ENCODE measurements around the gene SLCO1B1.
"Not testable (repeated sequence)": the region's sequence is repeated elsewhere in the genome, so short reads cannot be mapped to it uniquely, and the experiment has no call there.

The SLCO1B1 gene, protein sequence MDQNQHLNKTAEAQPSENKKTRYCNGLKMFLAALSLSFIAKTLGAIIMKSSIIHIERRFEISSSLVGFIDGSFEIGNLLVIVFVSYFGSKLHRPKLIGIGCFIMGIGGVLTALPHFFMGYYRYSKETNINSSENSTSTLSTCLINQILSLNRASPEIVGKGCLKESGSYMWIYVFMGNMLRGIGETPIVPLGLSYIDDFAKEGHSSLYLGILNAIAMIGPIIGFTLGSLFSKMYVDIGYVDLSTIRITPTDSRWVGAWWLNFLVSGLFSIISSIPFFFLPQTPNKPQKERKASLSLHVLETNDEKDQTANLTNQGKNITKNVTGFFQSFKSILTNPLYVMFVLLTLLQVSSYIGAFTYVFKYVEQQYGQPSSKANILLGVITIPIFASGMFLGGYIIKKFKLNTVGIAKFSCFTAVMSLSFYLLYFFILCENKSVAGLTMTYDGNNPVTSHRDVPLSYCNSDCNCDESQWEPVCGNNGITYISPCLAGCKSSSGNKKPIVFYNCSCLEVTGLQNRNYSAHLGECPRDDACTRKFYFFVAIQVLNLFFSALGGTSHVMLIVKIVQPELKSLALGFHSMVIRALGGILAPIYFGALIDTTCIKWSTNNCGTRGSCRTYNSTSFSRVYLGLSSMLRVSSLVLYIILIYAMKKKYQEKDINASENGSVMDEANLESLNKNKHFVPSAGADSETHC

DNA sequence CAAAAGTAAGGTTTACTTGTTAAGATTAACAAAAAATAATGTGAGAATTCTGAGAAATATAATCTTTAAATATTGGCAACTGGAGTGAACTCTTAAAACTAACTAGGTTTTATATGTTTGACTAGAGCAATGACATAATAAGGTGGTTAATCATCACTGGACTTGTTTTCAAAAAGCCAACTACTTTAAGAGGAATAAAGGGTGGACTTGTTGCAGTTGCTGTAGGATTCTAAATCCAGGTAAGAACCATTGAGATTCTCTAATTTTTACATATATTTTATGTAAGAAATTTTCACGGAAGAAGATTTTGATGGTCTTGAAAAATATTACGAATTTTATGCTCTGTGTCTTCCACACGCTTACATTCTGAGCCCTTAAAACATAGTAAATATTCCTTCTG is at the start of gene SLCO1B1:
TSS of gene SLCO1B1 (plus strand) at position 197 of the 400 bp plus-strand sequence. CDS start 10,381 bp downstream, outside the sequence.
- H3K9ac ChIP-seq (ENCODE audit: low read depth in 1 of 2, low read length in 2 of 2) = no peak within 1 kb of the TSS

DNA sequence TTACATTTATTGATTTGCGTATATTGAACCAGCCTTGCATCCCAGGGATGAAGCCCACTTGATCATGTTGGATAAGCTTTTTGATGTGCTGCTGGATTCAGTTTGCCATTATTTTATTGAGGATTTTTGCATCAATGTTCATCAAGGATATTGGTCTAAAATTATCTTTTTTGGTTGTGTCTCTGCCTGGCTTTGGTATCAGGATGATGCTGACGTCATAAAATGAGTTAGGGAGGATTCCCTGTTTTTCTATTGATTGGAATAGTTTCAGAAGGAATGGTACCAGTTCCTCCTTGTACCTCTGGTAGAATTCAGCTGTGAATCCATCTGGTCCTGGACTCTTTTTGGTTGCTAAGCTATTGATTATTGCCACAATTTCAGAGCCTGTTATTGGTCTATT is 46.2 kb upstream of the SLCO1B1 start:
- not testable (repeated sequence) for H3K9me3 ChIP-seq (ENCODE audit: control insufficient read depth in 1 of 2, low read length in 2 of 2); H3K27ac ChIP-seq (ENCODE audit: low read depth, low read length); H3K27me3 ChIP-seq (ENCODE audit: control insufficient read depth in 1 of 2, insufficient read depth in 2 of 2, low read length in 2 of 2); H3K4me1 ChIP-seq (ENCODE audit: control insufficient read depth in 1 of 2, insufficient read depth in 2 of 2, low read length in 2 of 2); H3K36me3 ChIP-seq (ENCODE audit: control insufficient read depth in 1 of 2, insufficient read depth in 2 of 2, low read length in 2 of 2); H3K4me3 ChIP-seq (ENCODE audit: low read depth in 1 of 2, low read length in 2 of 2); H3K9ac ChIP-seq (ENCODE audit: low read depth in 1 of 2, low read length in 2 of 2)

More for the DNA sequence above, at the start of gene SLCO1B1:
- Histone ChIP-seq H3K27me3 (ENCODE audit: control insufficient read depth in 1 of 2, insufficient read depth in 2 of 2, low read length in 2 of 2) (no peaks in the 10 kb centered on the region), H3K4me1 (ENCODE audit: control insufficient read depth in 1 of 2, insufficient read depth in 2 of 2, low read length in 2 of 2) (no peaks in the 10 kb centered on the region), H3K4me3 (ENCODE audit: low read depth in 1 of 2, low read length in 2 of 2) (no peak within 1 kb of the TSS), H3K9me3 (ENCODE audit: control insufficient read depth in 1 of 2, low read length in 2 of 2) (no peaks in the 10 kb centered on the region), H3K27ac (ENCODE audit: low read depth, low read length) (no peak within 1 kb of the TSS), H3K36me3 (ENCODE audit: control insufficient read depth in 1 of 2, insufficient read depth in 2 of 2, low read length in 2 of 2) (no peaks in the 10 kb centered on the region)

DNA sequence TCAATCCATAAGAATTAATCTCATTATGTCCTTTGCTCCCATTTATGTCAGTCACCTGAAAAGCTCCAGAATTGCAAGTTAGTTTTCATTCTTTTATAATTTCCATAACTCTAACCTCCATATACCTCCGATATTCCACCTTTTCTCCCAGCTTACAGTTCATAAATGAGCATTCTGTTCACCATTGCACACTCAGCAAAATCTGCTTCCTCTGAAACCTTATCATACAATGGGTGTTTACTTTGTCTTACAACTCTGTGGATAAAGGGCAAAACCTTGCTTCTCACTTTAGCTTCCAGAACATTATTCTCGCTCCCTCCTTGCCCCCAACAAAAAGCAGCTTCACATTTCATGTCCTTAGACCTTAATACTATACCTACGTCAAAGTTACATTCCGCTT is 19.3 kb upstream of the SLCO1B1 start:
- H3K9me3 ChIP-seq (ENCODE audit: control insufficient read depth in 1 of 2, low read length in 2 of 2) = no peaks in the 10 kb centered on the region
- no peaks in the 10 kb centered on the region for H3K4me1 ChIP-seq (ENCODE audit: control insufficient read depth in 1 of 2, insufficient read depth in 2 of 2, low read length in 2 of 2)
- H3K27ac ChIP-seq (ENCODE audit: low read depth, low read length) = no peak overlapping the region
- H3K36me3 ChIP-seq (ENCODE audit: control insufficient read depth in 1 of 2, insufficient read depth in 2 of 2, low read length in 2 of 2) = no peaks in the 10 kb centered on the region
- H3K9ac ChIP-seq (ENCODE audit: low read depth in 1 of 2, low read length in 2 of 2) = no peak overlapping the region
- no peak overlapping the region for H3K4me3 ChIP-seq (ENCODE audit: low read depth in 1 of 2, low read length in 2 of 2)
- no peaks in the 10 kb centered on the region for H3K27me3 ChIP-seq (ENCODE audit: control insufficient read depth in 1 of 2, insufficient read depth in 2 of 2, low read length in 2 of 2)

DNA sequence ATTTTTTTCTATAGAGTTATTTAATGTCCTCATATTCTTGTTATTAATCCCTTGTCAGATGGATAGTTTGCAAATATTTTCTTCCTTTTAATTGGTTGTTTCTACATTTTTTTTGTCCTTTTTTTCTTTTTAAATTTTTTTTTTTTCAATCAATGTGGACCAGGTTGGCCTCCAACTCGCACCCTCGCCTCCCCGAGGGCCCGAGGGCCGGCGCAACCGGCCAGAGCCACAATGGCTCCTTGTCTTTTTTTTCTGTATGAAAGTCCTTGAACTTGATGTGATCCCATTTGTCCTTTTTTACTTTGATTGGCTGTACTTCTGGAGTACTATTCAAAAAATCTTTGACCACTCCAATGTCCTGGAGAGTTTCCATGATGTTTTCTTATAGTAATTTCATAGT is 17.7 kb upstream of the SLCO1B1 start:
- Histone ChIP-seq H3K9me3 (ENCODE audit: control insufficient read depth in 1 of 2, low read length in 2 of 2) (no peaks in the 10 kb centered on the region), H3K4me3 (ENCODE audit: low read depth in 1 of 2, low read length in 2 of 2) (no peak overlapping the region), H3K36me3 (ENCODE audit: control insufficient read depth in 1 of 2, insufficient read depth in 2 of 2, low read length in 2 of 2) (no peaks in the 10 kb centered on the region), H3K9ac (ENCODE audit: low read depth in 1 of 2, low read length in 2 of 2) (no peak overlapping the region), H3K27ac (ENCODE audit: low read depth, low read length) (no peak overlapping the region), H3K4me1 (ENCODE audit: control insufficient read depth in 1 of 2, insufficient read depth in 2 of 2, low read length in 2 of 2) (no peaks in the 10 kb centered on the region), H3K27me3 (ENCODE audit: control insufficient read depth in 1 of 2, insufficient read depth in 2 of 2, low read length in 2 of 2) (no peaks in the 10 kb centered on the region)

DNA sequence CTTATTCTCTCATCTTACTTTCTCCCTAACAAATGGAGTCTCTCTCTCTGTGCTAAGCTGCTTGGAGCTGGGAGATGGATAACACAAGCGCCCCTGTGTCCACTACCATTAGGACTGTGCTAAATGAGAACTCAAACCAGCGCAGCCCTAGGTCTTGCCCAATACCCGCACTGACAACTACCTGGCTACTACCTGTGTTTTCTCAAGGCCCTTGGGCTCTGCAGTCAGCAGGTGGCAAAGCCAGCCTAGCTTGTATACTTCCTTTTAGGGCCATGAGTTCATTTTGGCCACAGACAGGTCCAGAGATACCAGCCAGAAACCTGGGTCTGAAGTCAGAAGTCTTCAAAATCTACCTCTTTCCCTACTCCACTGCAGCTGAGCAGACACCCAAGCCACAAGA is 13.0 kb upstream of the SLCO1B1 start:
- H3K27me3 ChIP-seq (ENCODE audit: control insufficient read depth in 1 of 2, insufficient read depth in 2 of 2, low read length in 2 of 2) = no peaks in the 10 kb centered on the region
- no peak overlapping the region for H3K27ac ChIP-seq (ENCODE audit: low read depth, low read length)
- no peaks in the 10 kb centered on the region for H3K36me3 ChIP-seq (ENCODE audit: control insufficient read depth in 1 of 2, insufficient read depth in 2 of 2, low read length in 2 of 2)
- no peaks in the 10 kb centered on the region for H3K9me3 ChIP-seq (ENCODE audit: control insufficient read depth in 1 of 2, low read length in 2 of 2)
- no peaks in the 10 kb centered on the region for H3K4me1 ChIP-seq (ENCODE audit: control insufficient read depth in 1 of 2, insufficient read depth in 2 of 2, low read length in 2 of 2)
- H3K4me3 ChIP-seq (ENCODE audit: low read depth in 1 of 2, low read length in 2 of 2) = no peak overlapping the region
- H3K9ac ChIP-seq (ENCODE audit: low read depth in 1 of 2, low read length in 2 of 2) = no peak overlapping the region

DNA sequence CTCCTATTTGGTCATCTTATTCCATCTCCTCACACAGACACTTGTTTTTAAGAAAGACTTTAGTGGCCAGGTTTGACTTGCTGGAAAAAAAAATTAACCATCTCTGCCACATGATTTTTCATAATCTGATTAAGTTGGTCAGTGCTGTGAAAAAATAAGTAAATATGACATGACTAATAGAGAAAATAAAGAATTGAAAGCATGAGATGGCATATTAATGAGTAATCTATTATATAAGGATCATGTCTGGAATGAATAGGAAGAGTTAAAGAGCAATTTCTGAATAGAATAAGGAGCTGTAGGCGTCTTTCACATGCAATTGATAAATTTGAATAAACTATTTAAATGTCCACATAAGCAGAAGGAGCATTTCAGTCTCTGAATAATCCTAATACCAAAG is 12.2 kb upstream of the SLCO1B1 start:
- Histone ChIP-seq H3K9ac (ENCODE audit: low read depth in 1 of 2, low read length in 2 of 2) (no peak overlapping the region), H3K36me3 (ENCODE audit: control insufficient read depth in 1 of 2, insufficient read depth in 2 of 2, low read length in 2 of 2) (no peaks in the 10 kb centered on the region), H3K4me1 (ENCODE audit: control insufficient read depth in 1 of 2, insufficient read depth in 2 of 2, low read length in 2 of 2) (no peaks in the 10 kb centered on the region), H3K27me3 (ENCODE audit: control insufficient read depth in 1 of 2, insufficient read depth in 2 of 2, low read length in 2 of 2) (no peaks in the 10 kb centered on the region), H3K9me3 (ENCODE audit: control insufficient read depth in 1 of 2, low read length in 2 of 2) (no peaks in the 10 kb centered on the region), H3K27ac (ENCODE audit: low read depth, low read length) (no peak overlapping the region), H3K4me3 (ENCODE audit: low read depth in 1 of 2, low read length in 2 of 2) (no peak overlapping the region)

DNA sequence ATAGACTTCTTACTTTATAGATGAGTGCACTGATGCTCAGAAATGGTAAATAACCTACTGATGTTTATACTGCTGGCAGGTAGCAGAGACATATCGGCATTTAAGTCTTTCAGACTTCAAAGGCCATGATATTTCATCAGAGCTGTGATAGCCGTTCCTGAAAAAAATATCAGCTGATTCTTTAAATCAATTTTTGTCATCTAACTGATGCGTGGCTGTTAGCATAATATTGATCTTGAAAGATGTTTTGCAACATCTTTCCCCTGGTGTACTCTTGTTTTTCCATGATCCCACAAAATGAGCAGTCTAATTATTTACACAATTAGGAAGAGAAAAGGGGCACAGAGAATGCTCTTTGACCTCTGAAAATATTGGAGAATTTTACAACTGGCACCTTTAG is 1.6 kb upstream of the SLCO1B1 start:
- Histone ChIP-seq H3K4me1 (ENCODE audit: control insufficient read depth in 1 of 2, insufficient read depth in 2 of 2, low read length in 2 of 2) (no peaks in the 10 kb centered on the region), H3K36me3 (ENCODE audit: control insufficient read depth in 1 of 2, insufficient read depth in 2 of 2, low read length in 2 of 2) (no peaks in the 10 kb centered on the region), H3K9me3 (ENCODE audit: control insufficient read depth in 1 of 2, low read length in 2 of 2) (no peaks in the 10 kb centered on the region), H3K27ac (ENCODE audit: low read depth, low read length) (no peak overlapping the region), H3K27me3 (ENCODE audit: control insufficient read depth in 1 of 2, insufficient read depth in 2 of 2, low read length in 2 of 2) (no peaks in the 10 kb centered on the region), H3K9ac (ENCODE audit: low read depth in 1 of 2, low read length in 2 of 2) (no peak overlapping the region), H3K4me3 (ENCODE audit: low read depth in 1 of 2, low read length in 2 of 2) (no peak overlapping the region)

DNA sequence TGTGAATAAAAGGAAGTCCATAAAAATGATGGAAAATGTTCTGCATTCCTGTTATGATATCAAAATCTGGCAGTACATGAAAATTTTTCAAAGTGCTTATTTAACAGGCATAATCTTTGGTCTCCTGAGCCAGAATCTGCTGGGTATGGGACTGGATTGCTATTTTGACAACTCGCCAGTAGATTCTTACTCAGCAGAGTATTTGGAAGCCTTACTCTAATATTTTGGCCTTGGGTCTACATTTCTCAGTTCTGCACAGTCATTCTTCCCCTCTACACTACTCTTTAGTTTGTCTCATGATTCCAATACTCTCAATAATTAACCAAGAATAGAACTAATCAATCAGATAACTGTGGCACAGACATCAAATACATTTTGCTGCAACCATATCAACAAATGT is 1.1 kb upstream of the SLCO1B1 start:
- Histone ChIP-seq H3K4me1 (ENCODE audit: control insufficient read depth in 1 of 2, insufficient read depth in 2 of 2, low read length in 2 of 2) (no peaks in the 10 kb centered on the region), H3K27me3 (ENCODE audit: control insufficient read depth in 1 of 2, insufficient read depth in 2 of 2, low read length in 2 of 2) (no peaks in the 10 kb centered on the region), H3K36me3 (ENCODE audit: control insufficient read depth in 1 of 2, insufficient read depth in 2 of 2, low read length in 2 of 2) (no peaks in the 10 kb centered on the region), H3K9ac (ENCODE audit: low read depth in 1 of 2, low read length in 2 of 2) (no peak overlapping the region), H3K9me3 (ENCODE audit: control insufficient read depth in 1 of 2, low read length in 2 of 2) (no peaks in the 10 kb centered on the region), H3K27ac (ENCODE audit: low read depth, low read length) (no peak overlapping the region), H3K4me3 (ENCODE audit: low read depth in 1 of 2, low read length in 2 of 2) (no peak overlapping the region)

DNA sequence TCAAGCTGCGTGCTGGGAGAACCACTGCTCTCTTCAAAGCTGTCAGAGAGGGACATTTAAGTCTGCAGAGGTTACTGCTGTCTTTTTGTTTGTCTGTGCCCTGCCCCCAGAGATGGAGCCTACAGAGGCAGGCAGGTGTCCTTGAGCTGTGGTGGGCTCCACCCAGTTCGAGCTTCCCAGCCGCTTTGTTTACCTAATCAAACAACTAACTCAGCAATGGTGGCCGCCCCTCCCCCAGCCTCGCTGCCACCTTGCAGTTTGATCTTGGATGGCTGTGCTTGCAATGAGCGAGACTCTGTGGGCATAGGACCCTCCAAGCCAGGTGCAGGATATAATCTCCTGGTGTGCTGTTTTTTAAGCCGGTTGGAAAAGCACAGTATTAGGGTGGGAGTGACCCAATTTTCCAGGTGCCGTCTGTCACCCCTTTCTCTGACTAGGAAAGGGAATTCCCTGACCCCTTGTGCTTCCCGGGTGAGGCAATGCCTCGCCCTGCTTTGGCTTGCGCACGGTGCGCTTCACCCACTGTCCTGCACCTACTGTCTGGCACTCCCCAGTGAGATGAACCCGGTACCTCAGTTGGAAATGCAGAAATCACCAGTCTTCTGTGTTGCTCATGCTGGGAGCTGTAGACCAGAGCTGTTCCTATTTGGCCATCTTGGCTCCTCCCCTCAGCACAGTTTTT is 6.5 kb downstream of the SLCO1B1 start:
- not testable (repeated sequence) for H3K27ac ChIP-seq (ENCODE audit: low read depth, low read length); H3K27me3 ChIP-seq (ENCODE audit: control insufficient read depth in 1 of 2, insufficient read depth in 2 of 2, low read length in 2 of 2); H3K9ac ChIP-seq (ENCODE audit: low read depth in 1 of 2, low read length in 2 of 2); H3K4me3 ChIP-seq (ENCODE audit: low read depth in 1 of 2, low read length in 2 of 2); H3K4me1 ChIP-seq (ENCODE audit: control insufficient read depth in 1 of 2, insufficient read depth in 2 of 2, low read length in 2 of 2); H3K36me3 ChIP-seq (ENCODE audit: control insufficient read depth in 1 of 2, insufficient read depth in 2 of 2, low read length in 2 of 2); H3K9me3 ChIP-seq (ENCODE audit: control insufficient read depth in 1 of 2, low read length in 2 of 2)

DNA sequence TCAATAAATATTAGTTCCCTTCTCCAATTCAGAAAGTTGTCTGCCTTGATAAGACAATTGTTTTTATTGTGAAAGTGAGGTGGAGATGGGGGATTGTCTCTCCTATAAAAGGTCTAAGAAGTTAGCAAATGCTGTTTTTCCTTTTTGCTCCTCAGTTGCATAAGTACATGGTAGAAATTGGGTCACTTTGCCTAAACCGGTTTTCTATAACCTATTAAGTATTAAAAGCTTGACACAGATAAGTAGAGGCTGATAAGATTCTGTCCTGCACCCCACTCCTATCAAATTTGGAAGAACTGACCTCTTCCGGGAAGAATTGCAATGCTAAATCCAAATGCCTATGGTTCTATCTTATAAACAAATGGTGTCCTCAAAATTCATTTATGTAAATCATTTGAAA is 7.0 kb downstream of the SLCO1B1 start:
- no peaks in the 10 kb centered on the region for H3K27me3 ChIP-seq (ENCODE audit: control insufficient read depth in 1 of 2, insufficient read depth in 2 of 2, low read length in 2 of 2)
- H3K4me1 ChIP-seq (ENCODE audit: control insufficient read depth in 1 of 2, insufficient read depth in 2 of 2, low read length in 2 of 2) = no peaks in the 10 kb centered on the region
- H3K9me3 ChIP-seq (ENCODE audit: control insufficient read depth in 1 of 2, low read length in 2 of 2) = peaks cover 0 to 2% of the 10 kb centered on the region in 2 donors
- H3K27ac ChIP-seq (ENCODE audit: low read depth, low read length) = no peak overlapping the region
- no peaks in the 10 kb centered on the region for H3K36me3 ChIP-seq (ENCODE audit: control insufficient read depth in 1 of 2, insufficient read depth in 2 of 2, low read length in 2 of 2)
- no peak overlapping the region for H3K9ac ChIP-seq (ENCODE audit: low read depth in 1 of 2, low read length in 2 of 2)
- H3K4me3 ChIP-seq (ENCODE audit: low read depth in 1 of 2, low read length in 2 of 2) = no peak overlapping the region

Data from duodenal mucosa (tissue), 2 donors.